HG02938 (cell line): ENCODE results near the gene MISP.
"Not testable (repeated sequence)": the region's sequence is repeated elsewhere in the genome, so short reads cannot be mapped to it uniquely, and the experiment has no call there.

Experiments
- ATAC-seq: cut with Tn5 transposase; IDR thresholded peaks from one replicate; pipeline ENCODE4 v1.9.1; 2021; ENCODE audit warnings: mild to moderate bottlenecking, moderate library complexity; ENCODE audit not compliant: unreplicated experiment

The MISP gene

GRCh38 chr19:723714-724113 lies 27.2 kb upstream of the MISP start:
- no peak for ATAC-seq

GRCh38 chr19:725461-726089 lies 25.3 kb upstream of the MISP start:
- ATAC-seq = no peak

- ATAC-seq = no peak
Observed at GRCh38 chr19:726993-727956, 23.6 kb upstream of the MISP start.

- ATAC-seq = no peak
Observed at GRCh38 chr19:728011-728410, 22.9 kb upstream of the MISP start.

- not testable (repeated sequence) for ATAC-seq
Observed at GRCh38 chr19:729564-729963, 21.3 kb upstream of the MISP start.

DNA sequence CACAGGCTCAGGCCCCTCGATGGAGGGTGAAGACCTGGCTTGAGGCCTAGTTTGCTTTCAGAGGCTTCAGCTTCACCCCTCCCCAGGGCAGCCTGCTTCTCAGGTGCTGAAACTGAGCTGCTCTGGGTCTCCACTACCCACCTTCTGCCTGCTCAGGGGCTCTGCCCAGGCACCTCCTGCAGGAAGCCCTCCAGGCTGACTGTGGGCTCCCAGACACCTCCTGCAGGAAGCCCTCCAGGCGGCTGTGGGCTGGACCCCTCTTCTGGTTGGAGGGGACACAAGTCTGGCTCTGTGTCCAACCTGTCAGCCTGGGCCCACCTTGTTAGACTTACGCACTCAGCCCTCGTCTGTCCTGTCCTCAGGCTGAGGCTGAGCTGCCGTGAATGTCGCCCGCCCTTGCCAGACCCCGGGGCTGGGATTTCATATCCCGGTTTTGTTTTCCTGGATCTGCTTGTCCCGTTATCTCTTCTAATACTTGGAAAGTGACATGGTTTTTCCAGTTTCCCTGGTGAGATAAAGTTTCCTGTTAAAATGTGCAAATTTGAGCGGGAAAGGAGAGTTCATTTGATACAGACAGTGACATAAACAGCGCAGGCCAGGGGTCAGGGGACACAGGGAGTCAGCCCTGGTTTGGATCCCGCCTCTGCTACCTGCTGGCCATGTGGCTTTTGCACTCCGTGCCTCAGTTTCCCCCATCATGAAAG lies 20.8 kb upstream of the MISP start:
- ATAC-seq = no peak

GRCh38 chr19:731000-731399 lies 19.9 kb upstream of the MISP start:
- ATAC-seq = no peak

GRCh38 chr19:732148-733069 lies 18.5 kb upstream of the MISP start:
- no peak for ATAC-seq

DNA sequence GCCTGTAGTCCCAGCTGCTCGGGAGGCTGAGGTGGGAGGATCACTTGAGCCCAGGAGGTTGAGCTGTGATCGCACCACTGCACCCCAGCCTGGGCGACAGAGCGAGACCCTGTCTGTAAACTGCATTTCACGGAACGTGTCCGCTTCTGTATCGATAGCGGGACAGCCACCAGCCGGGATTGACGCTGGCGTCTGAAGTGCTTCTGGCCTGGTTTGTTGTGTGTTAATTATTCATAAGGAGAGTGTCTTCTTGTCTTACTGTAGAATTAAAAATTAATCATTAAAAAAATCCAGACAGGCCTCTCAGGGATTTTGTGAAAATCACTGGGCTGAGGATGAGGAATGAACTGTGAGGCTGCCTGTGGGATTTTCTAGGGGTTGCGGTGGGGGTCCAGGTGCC lies 16.2 kb upstream of the MISP start:
- ATAC-seq = no peak

GRCh38 chr19:736125-736524 lies 14.8 kb upstream of the MISP start:
- no peak for ATAC-seq

- no peak for ATAC-seq
Observed at GRCh38 chr19:737591-738093, 13.3 kb upstream of the MISP start.

- ATAC-seq = no peak
Observed at GRCh38 chr19:738509-739128, 12.3 kb upstream of the MISP start.

GRCh38 chr19:739998-740715 lies 10.8 kb upstream of the MISP start:
- ATAC-seq = no peak

- ATAC-seq = not testable (repeated sequence)
Observed at GRCh38 chr19:740816-741505, 10.0 kb upstream of the MISP start.

- no peak for ATAC-seq
Observed at GRCh38 chr19:741506-742131, 9.3 kb upstream of the MISP start.

DNA sequence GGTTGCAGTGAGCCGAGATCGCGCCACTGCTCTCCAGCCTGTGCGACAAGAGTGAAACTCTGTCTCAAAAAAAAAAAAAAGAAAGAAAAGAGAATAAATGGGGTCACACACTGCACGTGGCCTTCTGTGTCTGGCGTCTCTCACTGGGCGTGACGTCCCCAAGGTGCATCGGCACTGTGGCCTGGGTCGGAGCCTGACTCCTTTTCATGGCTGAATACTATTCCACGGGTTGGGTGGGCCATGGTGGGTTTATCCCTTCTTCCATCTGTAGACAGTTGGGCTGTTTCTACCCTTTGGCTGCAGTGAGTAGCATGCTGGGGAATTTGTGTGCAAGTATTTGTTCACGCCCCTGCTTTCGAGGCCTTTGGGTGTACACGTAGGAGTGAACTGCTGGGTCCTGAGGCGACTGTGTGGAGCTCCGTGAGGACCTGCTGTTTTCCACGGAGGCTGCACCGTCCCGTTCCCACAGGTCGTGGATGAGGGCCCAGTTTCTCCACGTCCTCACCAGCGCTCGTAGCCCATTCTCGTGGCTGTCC lies 8.3 kb upstream of the MISP start:
- no peak for ATAC-seq

GRCh38 chr19:743168-743687 lies 7.7 kb upstream of the MISP start:
- no peak for ATAC-seq

GRCh38 chr19:745138-745537 lies 5.8 kb upstream of the MISP start:
- not testable (repeated sequence) for ATAC-seq
